ENCODE data around the gene CDC34. TPM values are rescaled to one million over a fixed set of nuclear protein-coding genes. Genes with fewer than 3 reads are reported as not detected.

CDC34 gene
- total and polyA plus RNA-seq, 9 donors = 74.9 to 86.6 (median 80.2) TPM

DNA sequence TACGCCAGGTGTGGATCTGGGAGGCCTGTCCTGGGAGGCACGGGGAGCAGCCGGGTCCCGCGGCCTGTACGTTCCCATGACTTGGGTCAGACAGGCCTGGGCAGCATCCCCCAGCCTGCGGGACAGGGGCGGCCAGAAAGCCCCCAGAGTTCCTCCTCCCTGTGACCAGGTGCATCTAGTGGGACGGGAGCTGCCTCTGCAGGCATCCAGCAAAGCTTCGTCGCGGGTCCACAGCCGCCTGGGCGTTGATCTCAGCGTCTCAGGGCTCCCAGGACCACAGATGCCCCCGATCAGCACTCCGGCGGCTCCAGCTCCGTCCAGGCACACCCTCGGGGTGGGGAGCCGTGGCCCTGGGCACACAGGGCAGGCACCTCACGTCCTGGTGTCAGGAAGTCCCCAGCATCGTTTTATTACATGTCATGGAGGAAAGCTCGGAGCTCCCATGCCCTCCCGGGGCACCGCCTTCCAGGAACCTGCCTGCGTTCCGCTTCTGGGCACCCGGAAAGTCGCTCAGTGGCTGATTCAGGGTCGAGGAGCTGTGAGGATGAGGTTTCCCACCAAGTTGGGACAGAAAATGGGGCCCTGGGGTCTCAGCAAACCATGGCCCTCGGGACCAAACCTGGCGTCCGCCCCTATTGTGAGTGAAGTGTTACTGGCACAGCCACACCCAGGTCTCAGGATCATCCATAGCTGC lies 10.8 kb downstream of the CDC34 start:
- 81% methylated on average over 34 of the region's 34 CpGs for WGBS (ENCODE audit: insufficient coverage)
- H3K9me3 ChIP-seq (replicated peaks; ENCODE audit: control insufficient read depth, low read depth, low read length) = no peaks in the 10 kb centered on the region
- H3K36me3 ChIP-seq (ENCODE audit: control insufficient read depth, insufficient read depth, low read length) = peaks cover 43% of the 10 kb centered on the region
- no peaks in the 10 kb centered on the region for H3K4me1 ChIP-seq (ENCODE audit: control insufficient read depth, insufficient read depth, low read length)
- H3K4me3 ChIP-seq (ENCODE audit: low read length) = no peak overlapping the region
- no peak overlapping the region for H3K27ac ChIP-seq (ENCODE audit: low read length)
- peaks cover under 1% of the 10 kb centered on the region for H3K27me3 ChIP-seq (ENCODE audit: control insufficient read depth, insufficient read depth, low read length)
- DNase-seq = no peak

DNA sequence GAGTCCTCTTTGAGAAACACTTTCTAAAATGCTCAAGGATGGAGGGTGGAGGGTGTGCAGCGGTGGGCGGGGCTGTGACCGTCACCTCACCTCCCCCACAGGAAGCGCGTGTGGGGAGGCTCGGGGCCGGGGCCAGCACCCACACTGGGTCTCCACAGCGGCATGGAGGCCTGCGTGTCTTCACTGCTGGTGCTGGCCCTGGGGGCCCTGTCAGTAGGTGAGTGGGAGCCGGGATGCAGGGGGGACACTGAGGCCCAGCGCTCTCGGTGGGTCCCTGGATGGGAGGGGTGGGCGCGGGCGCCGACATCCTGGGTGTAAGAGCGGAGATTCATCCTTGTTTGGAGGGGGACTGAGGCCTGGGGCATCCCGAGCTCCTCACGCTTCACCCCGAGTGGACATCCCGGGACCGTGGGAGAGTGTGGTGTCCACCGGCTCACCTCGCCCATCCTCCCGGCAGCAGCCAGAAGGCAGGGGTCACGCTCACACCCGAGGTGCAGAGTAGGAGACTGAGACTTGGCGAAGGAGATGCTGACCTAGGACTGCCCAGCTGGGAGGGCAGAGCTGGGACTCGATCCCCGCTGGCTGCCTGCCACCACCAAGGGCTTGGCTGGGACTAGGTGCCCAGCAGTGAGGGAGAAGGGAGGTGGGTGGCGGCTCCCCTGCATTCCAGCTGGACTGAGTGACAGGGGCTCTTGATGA lies 12.5 kb downstream of the CDC34 start, which contains the start of gene GZMM:
Gene GZMM (plus strand): TSS at position 144 of the 699 bp plus-strand sequence. CDS start 19 bp downstream, at position 163.
- peaks cover 2% of the 10 kb centered on the region for H3K27me3 ChIP-seq (ENCODE audit: control insufficient read depth, insufficient read depth, low read length)
- H3K9me3 ChIP-seq (replicated peaks; ENCODE audit: control insufficient read depth, low read depth, low read length) = no peaks in the 10 kb centered on the region
- no peak for DNase-seq
- WGBS (ENCODE audit: insufficient coverage) = 62% methylated on average over 16 of the region's 31 CpGs
- H3K27ac ChIP-seq (ENCODE audit: low read length) = no peak within 1 kb of the TSS
- H3K36me3 ChIP-seq (ENCODE audit: control insufficient read depth, insufficient read depth, low read length) = peaks cover 28% of the 10 kb centered on the region
- no peak within 1 kb of the TSS for H3K4me3 ChIP-seq (ENCODE audit: low read length)
- H3K4me1 ChIP-seq (ENCODE audit: control insufficient read depth, insufficient read depth, low read length) = no peaks in the 10 kb centered on the region

DNA sequence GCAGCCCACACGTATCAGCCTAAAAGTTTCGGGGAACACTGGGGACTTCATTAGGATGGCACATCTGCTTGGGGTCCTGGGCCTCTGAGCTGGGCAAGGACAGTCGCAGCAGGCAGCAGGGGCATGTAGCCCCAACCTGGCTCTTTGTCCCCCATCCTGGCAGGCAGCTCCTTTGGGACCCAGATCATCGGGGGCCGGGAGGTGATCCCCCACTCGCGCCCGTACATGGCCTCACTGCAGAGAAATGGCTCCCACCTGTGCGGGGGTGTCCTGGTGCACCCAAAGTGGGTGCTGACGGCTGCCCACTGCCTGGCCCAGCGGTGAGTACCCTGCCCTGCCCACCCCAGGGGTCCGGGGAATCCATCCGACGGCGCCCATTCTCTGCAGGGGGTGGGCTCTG lies 15.6 kb downstream of the CDC34 start:
- 83% methylated on average over 14 of the region's 15 CpGs for WGBS (ENCODE audit: insufficient coverage)
- no peaks in the 10 kb centered on the region for H3K4me1 ChIP-seq (ENCODE audit: control insufficient read depth, insufficient read depth, low read length)
- peaks cover 8% of the 10 kb centered on the region for H3K36me3 ChIP-seq (ENCODE audit: control insufficient read depth, insufficient read depth, low read length)
- H3K4me3 ChIP-seq (ENCODE audit: low read length) = no peak overlapping the region
- no peaks in the 10 kb centered on the region for H3K9me3 ChIP-seq (replicated peaks; ENCODE audit: control insufficient read depth, low read depth, low read length)
- H3K27ac ChIP-seq (ENCODE audit: low read length) = no peak overlapping the region
- H3K27me3 ChIP-seq (ENCODE audit: control insufficient read depth, insufficient read depth, low read length) = peaks cover 6% of the 10 kb centered on the region
- no peak for DNase-seq

DNA sequence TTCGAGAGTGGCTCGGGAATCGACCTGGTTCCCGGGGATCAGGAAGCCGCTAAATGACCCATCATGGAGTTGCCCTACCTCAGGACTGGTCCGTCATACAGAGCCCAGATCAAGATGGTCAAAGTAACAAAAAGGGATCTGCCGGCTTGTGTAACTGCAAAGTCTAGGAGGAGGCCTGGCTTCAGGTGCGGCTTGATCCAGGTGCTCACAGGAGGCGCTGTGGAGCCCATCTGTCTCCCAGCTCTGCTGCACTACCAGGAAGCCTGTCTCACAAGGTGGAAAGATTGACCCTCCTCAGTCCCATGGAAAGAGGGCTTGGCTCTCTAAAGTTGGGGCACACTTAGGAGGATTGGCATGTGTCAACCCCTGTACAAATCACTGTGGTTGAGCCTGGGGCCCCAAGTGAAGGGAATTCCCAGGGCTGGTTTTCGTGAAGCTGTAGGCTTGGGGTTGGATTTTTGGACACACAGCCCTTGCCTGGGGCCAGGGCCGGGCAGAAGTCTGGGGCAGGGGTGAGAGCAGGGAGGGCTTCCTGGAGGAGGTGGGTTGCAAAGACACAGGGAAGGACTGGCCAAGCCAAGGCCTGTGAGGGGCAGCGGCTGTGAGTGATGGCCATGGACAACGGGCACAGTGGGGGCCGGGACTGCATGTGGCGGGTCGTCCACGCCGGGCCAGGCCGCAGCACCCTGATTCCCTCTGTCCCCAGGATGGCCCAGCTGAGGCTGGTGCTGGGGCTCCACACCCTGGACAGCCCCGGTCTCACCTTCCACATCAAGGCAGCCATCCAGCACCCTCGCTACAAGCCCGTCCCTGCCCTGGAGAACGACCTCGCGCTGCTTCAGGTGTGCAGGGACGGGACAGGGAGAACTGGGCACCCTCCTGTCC lies 16.5 kb downstream of the CDC34 start:
- DNase-seq = no peak
- 85% methylated on average over 19 of the region's 26 CpGs for WGBS (ENCODE audit: insufficient coverage)
- H3K4me1 ChIP-seq (ENCODE audit: control insufficient read depth, insufficient read depth, low read length) = no peaks in the 10 kb centered on the region

DNA sequence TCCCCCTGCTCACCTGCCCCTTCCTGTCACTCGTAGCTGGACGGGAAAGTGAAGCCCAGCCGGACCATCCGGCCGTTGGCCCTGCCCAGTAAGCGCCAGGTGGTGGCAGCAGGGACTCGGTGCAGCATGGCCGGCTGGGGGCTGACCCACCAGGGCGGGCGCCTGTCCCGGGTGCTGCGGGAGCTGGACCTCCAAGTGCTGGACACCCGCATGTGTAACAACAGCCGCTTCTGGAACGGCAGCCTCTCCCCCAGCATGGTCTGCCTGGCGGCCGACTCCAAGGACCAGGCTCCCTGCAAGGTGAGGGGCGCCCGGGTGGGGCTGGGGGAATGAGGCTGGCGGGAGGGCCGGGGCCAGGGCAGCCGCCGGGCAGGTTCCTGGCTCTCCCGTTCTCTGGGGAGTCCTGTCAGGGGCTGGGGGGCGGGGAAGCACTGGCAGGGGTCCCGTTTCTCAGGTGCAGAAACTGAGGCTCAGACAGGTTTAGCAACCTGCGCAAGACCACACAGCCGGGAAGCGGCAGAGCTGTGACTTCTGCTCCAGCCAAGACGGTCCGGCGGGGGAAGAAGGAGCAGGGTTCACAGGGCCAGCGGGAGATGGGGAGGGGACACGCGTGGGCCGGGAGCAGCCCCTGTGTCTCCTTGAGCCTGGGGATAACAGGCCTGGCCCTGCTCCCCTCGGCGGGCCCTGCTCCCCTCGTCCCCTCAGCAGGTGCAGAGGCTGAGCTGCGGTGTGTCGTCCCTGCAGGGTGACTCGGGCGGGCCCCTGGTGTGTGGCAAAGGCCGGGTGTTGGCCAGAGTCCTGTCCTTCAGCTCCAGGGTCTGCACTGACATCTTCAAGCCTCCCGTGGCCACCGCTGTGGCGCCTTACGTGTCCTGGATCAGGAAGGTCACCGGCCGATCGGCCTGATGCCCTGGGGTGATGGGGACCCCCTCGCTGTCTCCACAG lies 17.6 kb downstream of the CDC34 start:
- Histone ChIP-seq H3K27me3 (ENCODE audit: control insufficient read depth, insufficient read depth, low read length) (peaks cover 8% of the 10 kb centered on the region), H3K27ac (ENCODE audit: low read length) (no peak overlapping the region), H3K36me3 (ENCODE audit: control insufficient read depth, insufficient read depth, low read length) (no peaks in the 10 kb centered on the region), H3K4me1 (ENCODE audit: control insufficient read depth, insufficient read depth, low read length) (no peaks in the 10 kb centered on the region), H3K4me3 (ENCODE audit: low read length) (no peak overlapping the region), H3K9me3 (replicated peaks; ENCODE audit: control insufficient read depth, low read depth, low read length) (no peaks in the 10 kb centered on the region)
- no peak for DNase-seq
- WGBS (ENCODE audit: insufficient coverage) = 68% methylated on average over 39 of the region's 52 CpGs

More for the DNA sequence above, 16.5 kb downstream of the CDC34 start:
- Histone ChIP-seq H3K4me3 (ENCODE audit: low read length) (no peak overlapping the region), H3K27me3 (ENCODE audit: control insufficient read depth, insufficient read depth, low read length) (peaks cover 8% of the 10 kb centered on the region), H3K27ac (ENCODE audit: low read length) (no peak overlapping the region), H3K9me3 (replicated peaks; ENCODE audit: control insufficient read depth, low read depth, low read length) (no peaks in the 10 kb centered on the region), H3K36me3 (ENCODE audit: control insufficient read depth, insufficient read depth, low read length) (peaks cover 2% of the 10 kb centered on the region)

DNA sequence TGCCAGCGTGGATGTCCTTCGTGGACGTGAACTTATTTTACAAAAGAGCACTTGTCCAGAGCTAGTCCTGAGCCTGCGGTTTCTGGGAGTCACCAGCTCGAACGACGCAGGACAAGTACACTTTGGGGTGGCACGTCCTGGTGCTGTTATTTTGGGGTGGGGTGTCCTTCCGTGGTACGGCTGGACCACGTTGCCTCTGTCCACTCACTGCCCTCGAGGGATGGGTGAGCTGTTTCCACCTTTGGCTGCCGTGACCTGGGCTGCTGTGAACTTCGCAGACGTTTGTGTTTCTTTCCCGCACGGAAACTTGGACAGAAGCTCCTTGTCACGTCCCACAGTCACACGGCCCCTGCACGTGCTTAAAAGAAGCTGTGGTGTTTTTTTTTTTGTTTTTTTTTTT lies 23.3 kb downstream of the CDC34 start:
- DNase-seq = peak; percentile 5
- Histone ChIP-seq H3K36me3 (ENCODE audit: control insufficient read depth, insufficient read depth, low read length) (no peaks in the 10 kb centered on the region), H3K4me3 (ENCODE audit: low read length) (no peak overlapping the region), H3K27me3 (ENCODE audit: control insufficient read depth, insufficient read depth, low read length) (peaks cover 7% of the 10 kb centered on the region), H3K27ac (ENCODE audit: low read length) (no peak overlapping the region), H3K9me3 (replicated peaks; ENCODE audit: control insufficient read depth, low read depth, low read length) (no peaks in the 10 kb centered on the region), H3K4me1 (ENCODE audit: control insufficient read depth, insufficient read depth, low read length) (peaks cover 9% of the 10 kb centered on the region)
- 80% methylated on average over 12 of the region's 20 CpGs for WGBS (ENCODE audit: insufficient coverage)

DNA sequence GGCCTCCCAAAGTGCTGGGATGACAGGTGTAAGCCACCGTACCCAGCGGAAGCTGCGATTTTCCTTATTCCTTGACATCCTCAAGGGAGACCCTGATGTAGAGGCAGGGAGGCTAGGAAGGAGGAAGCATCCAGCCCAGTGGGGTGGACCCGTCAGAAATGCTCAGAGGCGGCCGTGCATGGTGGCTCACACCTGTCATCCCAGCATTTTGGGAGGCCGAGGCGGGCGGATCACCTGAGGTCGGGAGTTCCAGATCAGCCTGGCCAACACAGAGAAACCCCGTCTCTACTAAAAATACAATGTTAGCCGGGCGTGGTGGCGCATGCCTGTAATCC lies 23.9 kb downstream of the CDC34 start:
- DNase-seq = no peak
- 95% methylated on average over 4 of the region's 14 CpGs for WGBS (ENCODE audit: insufficient coverage)

DNA sequence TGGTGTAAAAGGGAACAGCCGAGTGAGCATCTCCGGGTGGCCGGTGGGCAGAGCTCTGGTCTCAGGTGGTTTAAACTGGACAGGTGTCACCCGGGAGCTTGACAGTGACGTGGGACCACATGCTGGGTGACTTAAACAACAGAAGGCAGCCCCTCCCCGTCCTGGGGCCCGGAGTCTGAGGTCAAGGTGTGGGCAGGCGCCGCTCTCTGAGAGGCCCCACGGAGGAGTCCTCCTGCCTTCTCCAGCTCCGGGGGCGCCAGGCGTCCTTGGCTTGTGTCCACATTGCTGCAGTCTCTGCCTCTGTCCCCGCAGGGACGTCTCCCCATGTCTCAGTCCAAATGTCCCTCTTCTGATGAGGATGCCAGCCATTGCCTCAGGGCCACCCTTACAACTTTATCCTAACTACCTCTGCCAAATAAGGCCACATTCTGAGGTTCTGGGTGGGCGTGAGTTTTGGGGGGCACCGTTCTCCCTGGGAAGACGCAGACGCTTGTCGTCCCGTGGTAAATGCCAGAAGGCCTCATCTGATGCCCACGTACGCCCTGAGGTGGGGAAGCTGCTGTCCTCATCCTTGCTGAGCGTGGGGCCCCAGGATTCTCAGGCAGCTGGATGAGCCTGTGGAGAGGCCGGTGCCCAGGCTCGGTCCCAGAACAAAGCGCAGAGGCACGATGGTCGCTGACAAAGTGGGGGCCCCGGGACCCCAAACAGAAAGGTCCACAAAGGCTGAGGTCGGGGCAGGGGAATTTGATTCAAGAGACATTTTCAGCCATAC lies 25.2 kb downstream of the CDC34 start:
- no peak overlapping the region for H3K27ac ChIP-seq (ENCODE audit: low read length)
- no peak for DNase-seq
- peaks cover 9% of the 10 kb centered on the region for H3K4me1 ChIP-seq (ENCODE audit: control insufficient read depth, insufficient read depth, low read length)
- peaks cover 4% of the 10 kb centered on the region for H3K27me3 ChIP-seq (ENCODE audit: control insufficient read depth, insufficient read depth, low read length)
- H3K4me3 ChIP-seq (ENCODE audit: low read length) = no peak overlapping the region
- no peaks in the 10 kb centered on the region for H3K9me3 ChIP-seq (replicated peaks; ENCODE audit: control insufficient read depth, low read depth, low read length)
- 75% methylated on average over 26 of the region's 31 CpGs for WGBS (ENCODE audit: insufficient coverage)
- H3K36me3 ChIP-seq (ENCODE audit: control insufficient read depth, insufficient read depth, low read length) = no peaks in the 10 kb centered on the region

More for the DNA sequence above, 23.9 kb downstream of the CDC34 start:
- peaks cover 6% of the 10 kb centered on the region for H3K27me3 ChIP-seq (ENCODE audit: control insufficient read depth, insufficient read depth, low read length)
- H3K4me1 ChIP-seq (ENCODE audit: control insufficient read depth, insufficient read depth, low read length) = peaks cover 9% of the 10 kb centered on the region
- H3K9me3 ChIP-seq (replicated peaks; ENCODE audit: control insufficient read depth, low read depth, low read length) = no peaks in the 10 kb centered on the region
- H3K36me3 ChIP-seq (ENCODE audit: control insufficient read depth, insufficient read depth, low read length) = no peaks in the 10 kb centered on the region
- H3K4me3 ChIP-seq (ENCODE audit: low read length) = no peak overlapping the region
- no peak overlapping the region for H3K27ac ChIP-seq (ENCODE audit: low read length)
